ENCODE measurements around the gene PIGU.

PIGU gene

DNA sequence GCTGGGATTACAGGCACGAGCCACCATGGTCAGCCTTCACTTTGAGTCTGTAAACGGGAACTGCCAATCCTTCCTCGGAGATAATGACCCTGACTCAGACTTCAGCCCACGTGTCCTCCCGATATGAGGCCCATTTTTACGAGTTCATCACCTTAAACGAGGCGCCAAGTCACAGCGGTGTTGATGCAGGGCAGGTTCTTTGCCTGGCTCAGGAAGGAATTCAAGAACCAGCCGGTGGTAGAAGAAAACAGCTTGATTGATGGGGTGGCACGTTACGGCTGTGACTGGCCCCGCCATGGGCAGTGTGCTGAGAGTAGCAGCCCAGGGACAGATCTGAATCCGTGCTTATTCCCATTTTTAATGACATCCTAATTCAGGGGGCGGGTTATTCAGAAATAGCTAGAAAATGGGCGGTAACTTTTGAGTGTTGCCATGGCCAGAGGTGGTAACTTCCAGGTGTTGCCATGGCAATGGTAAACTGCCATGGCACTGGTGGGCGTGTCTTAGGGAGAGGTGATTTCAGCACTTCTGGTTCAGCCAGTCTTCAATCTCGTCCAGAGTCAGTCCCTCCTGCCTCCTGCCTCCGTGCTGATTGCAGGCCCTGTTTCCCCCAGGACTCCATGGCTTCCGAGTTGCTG is 127.5 kb downstream of the PIGU start:
- no peak for DNase-seq

DNA sequence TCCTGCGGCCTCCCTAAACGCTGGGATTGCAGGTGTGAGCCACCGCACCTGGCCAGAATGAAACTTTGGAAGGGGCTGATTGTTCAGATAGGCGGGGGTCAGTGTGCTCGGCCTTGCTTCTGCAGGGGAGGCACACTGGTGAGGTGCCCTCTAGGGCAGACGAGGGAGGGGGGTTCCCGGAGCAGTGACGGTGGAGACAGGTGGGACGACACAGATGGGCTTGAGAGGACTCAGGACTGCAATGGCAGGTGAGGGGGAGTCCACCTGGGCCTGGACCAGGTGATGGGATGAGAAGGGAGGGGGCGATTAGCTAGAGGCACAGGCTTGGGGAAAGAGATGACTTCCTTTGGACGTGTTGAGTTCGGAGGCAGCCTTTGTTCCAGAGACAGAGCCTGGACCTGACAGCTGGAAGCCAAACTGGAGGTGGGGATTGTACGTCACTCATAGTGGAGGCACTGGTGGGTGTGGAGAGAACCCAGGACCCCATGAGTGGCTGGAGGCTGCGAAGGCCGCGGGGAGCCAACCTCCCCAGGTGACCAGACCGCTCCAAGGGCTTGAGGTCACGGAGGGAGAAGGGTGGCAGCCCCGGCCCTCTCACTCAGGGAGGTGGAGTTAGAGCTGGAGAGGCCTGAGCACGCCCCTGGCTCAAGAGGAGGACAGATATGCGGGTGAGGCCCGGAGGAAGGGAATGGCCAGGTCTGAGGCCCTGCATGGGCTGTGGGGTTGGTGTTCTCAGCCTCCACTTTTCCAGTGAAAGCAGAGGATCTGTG is 128.9 kb downstream of the PIGU start:
- no peak for DNase-seq

- peak; percentile 84 for DNase-seq
These were observed 130.1 kb downstream of the PIGU start for GRCh38 chr20:34546751-34547181.

GRCh38 chr20:34544109-34544796 is 132.6 kb downstream of the PIGU start:
- DNase-seq = peak; percentile 40

GRCh38 chr20:34543463-34544056 is 133.3 kb downstream of the PIGU start:
- DNase-seq = no peak

DNA sequence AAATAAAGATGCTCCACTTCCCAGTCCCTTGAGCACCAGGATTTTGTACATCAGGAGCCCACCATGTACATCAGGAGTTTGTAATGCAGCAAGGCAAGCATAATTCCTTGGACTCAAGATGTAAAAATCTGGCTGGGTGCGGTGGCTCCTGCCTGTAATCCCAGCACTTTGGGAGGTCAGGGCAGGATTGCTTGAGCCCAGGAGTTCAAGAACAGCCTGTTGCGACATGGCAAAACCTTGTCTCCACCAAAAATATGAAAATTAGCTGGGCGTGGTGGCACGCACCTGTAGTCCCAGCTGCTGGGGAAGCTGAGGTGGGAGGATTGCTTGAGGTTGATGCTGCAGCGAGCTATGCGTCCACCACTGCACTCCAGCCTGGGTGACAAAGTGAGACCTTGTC is 134.5 kb downstream of the PIGU start:
- no peak for DNase-seq

- no peak for DNase-seq
These were observed 135.0 kb downstream of the PIGU start for GRCh38 chr20:34541917-34542316.

GRCh38 chr20:34541264-34541901 is 135.5 kb downstream of the PIGU start:
- DNase-seq = no peak

- no peak for DNase-seq
These were observed 136.2 kb downstream of the PIGU start for GRCh38 chr20:34540596-34541263.

DNA sequence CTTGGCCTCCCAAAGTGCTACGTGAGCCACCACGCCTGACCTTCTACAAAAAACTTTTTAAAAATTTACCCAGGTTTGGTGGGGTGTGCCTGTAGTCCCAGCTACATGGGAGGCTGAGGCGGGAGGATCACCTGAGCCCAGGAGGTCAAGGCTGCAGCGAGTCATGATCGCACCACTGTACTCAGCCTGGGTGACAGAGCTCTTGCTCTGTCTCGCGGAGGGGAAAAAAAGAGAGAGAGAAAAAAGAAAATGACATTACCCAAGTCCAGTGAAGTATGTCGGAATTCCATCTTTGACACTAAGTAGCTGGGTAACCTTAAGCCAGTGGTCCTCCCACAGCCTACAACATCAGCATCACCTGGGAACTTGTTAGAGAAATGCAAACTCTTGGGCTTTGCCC is 137.1 kb downstream of the PIGU start:
- DNase-seq = no peak

- peak; percentile 35 for DNase-seq
These were observed 138.2 kb downstream of the PIGU start for GRCh38 chr20:34538671-34539123.

- DNase-seq = no peak
These were observed 139.2 kb downstream of the PIGU start for GRCh38 chr20:34537651-34538050.

DNA sequence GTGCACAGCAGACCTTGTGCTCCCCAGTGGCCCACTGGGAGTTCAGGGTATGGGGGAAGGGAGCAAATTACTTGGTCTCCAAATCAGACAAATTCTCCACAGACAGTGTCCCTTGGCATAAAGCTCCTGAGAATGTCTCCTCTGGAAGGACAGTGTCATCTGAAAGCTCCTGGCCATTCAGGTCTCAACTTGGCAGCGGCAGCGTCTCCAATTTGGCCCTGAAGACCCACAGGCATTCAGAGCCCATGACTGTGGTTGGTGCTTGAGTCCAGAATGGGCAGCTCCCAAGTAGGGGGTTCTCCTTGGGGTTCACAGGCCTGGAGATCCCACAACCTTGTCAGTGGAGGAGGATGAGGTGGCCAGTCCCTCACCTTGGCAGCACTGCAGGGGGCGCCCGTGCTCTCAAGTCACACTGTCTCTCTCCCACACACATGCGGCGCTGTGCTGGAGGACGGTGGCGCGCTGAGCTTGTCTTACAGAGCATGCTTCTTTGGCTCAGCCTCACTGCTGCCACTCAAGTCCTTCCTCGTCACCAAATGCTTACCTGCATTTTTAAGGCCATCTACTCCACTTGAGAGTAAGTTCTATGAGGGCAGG is 140.0 kb downstream of the PIGU start:
- no peak for DNase-seq

DNA sequence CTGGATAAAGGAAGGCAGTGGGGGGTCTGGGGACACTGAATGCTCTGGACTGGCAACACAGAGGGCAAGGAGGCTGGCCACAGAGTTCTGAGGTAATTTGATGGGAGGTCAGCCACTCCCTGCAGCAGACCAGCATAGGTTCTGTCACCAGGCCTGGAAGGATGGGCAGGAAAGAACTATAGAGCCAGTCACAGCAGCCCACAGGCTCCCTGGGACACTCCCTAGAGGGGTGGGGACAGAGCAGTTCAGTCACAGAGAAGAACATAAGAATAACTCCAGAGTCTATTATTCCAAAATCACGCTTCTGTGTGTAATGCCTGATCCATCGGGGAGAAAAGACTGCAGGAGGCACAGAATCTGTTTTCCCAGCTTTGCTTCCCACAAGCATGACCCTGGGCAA is 141.0 kb downstream of the PIGU start:
- no peak for DNase-seq

GRCh38 chr20:34535301-34535840 is 141.5 kb downstream of the PIGU start:
- no peak for DNase-seq

GRCh38 chr20:34534391-34535165 is 142.3 kb downstream of the PIGU start:
- DNase-seq = no peak

GRCh38 chr20:34532756-34533155 is 144.1 kb downstream of the PIGU start:
- no peak for DNase-seq

DNA sequence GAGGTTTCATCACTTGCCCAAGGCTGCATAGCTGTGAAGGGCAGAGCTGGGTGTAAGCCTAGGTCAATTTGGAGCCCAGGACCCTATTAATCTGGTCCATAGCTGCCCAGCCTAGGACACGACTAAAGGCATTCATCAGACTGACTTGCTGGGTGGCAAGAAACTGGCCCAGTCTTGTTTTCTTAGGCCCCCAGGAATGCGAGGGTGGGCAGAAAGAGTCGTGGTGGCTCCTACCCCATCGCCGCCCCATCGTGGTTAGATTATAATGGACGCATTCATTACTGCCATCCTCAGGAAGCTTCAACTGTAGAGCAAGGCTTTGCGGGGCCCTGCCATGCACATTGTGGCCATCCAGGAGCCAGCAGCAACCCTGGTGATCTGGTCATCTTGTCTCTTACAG is 144.6 kb downstream of the PIGU start:
- no peak for DNase-seq

DNA sequence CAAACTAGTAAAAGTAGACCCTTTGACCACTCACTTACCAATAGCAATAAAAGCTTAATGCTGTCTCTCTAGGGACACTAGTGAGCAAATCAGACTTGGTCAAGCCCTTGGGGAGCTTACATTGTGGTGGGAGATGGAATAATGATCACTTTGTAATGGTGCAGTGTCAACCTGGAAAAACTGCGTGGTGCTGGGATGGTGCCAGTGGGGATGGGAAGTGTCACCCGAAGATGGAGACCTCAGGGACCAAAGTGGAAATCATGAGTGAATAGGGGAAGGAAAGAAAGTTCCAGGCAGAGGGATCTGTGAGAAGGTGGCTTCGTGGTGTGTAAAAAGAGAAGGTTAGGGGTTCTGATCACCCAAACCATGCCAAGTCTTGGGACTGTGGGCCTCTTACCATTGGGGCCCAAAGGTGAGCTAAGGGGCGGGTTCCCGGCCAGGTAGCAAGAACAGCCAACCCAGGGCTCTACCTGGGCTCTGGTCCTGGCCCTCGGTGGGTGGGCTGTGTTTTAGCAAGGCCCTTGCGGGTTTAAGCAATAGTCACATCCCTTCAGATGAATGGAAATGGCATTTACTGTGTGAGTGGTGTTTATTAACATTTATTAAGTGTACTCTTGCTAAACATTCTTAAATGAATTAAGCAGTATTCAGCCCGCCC is 145.2 kb downstream of the PIGU start:
- DNase-seq = no peak

DNA sequence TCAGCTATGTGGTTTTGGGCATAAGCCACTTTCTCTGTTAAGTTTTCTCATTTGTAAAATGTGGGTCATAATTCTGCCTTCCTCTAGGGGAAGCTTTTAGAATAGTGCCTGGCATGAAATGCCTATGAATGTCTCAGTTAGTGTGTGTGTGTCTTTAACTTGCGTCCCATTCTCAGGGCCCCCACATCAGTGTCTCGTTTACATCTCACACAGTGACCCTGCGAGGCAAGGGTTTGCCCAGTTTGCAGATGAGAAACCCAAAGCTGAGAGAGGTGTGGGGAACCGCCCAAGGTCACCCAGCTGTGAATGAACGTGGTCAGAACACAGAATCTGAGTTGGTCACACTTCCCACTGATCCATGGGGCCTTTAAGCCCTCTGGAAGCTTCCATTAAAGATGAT is 146.6 kb downstream of the PIGU start:
- no peak for DNase-seq
